Osteoblast (primary cell): ENCODE measurements around the gene KRT13. TPM values are rescaled to one million over a fixed set of nuclear protein-coding genes. Genes with fewer than 3 reads are reported as not detected.
A peak's percentile ranks its signal among the peaks of the same experiment; 100 is the strongest.

Source experiments
- DNase-seq: peaks from one replicate; pipeline ENCODE4 v3.0.0; 2011; ENCODE audit warnings: low spot score, mixed read lengths; ENCODE audit not compliant: insufficient read length; ENCODE audit errors: missing footprints
- H2AFZ ChIP-seq: 2 replicates; pipeline ENCODE4 v1.6.0; 2011; ENCODE audit warnings: mild to moderate bottlenecking, low read length
- H3K27ac ChIP-seq: 2 replicates; pipeline ENCODE4 v1.5.1; 2011; ENCODE audit warnings: mild to moderate bottlenecking, low read depth, low read length, moderate library complexity
- H3K27me3 ChIP-seq: 2 replicates; pipeline ENCODE4 v1.6.0; 2012; ENCODE audit warnings: mild to moderate bottlenecking, control low read depth, inconsistent platforms, low read length, moderate library complexity; ENCODE audit not compliant: insufficient read depth
- H3K36me3 ChIP-seq: 2 replicates; pipeline ENCODE4 v1.5.1; 2011; ENCODE audit warnings: mild to moderate bottlenecking, low read length, control low read depth, moderate library complexity; ENCODE audit not compliant: insufficient read depth
- H3K4me1 ChIP-seq: 2 replicates; pipeline ENCODE4 v1.5.1; 2011; ENCODE audit warnings: mild to moderate bottlenecking, low read length, control low read depth, moderate library complexity; ENCODE audit not compliant: insufficient read depth
- H3K4me2 ChIP-seq: 2 replicates; pipeline ENCODE4 v1.6.0; 2011; ENCODE audit warnings: mild to moderate bottlenecking, low read length; ENCODE audit not compliant: insufficient read depth
- H3K4me3 ChIP-seq: fragments of 200-600 bp; sonication (generic); 3 replicates; pipeline ENCODE4 v1.5.1; 2012; ENCODE audit warnings: mild to moderate bottlenecking, low read length, inconsistent platforms; ENCODE audit not compliant: insufficient read depth
- H3K79me2 ChIP-seq: 2 replicates; pipeline ENCODE4 v1.6.0; 2012; ENCODE audit warnings: mild to moderate bottlenecking, low read length, control low read depth, inconsistent platforms; ENCODE audit not compliant: insufficient read depth
- H3K9me3 ChIP-seq: 2 replicates; pipeline ENCODE4 v1.5.1; 2011; ENCODE audit warnings: low read depth, low read length, control low read depth
- H4K20me1 ChIP-seq: 2 replicates; pipeline ENCODE4 v1.6.0; 2012; ENCODE audit warnings: mild to moderate bottlenecking, low read length, control low read depth; ENCODE audit not compliant: insufficient read depth
- total RNA-seq: library from RNA; depleted of rRNA; stranded (reverse); fragments of >200 nt; gene quantifications from 2 replicates; pipeline ENCODE4 v1.2.3, GENCODE V29; 2012
- TF ChIP-seq, protein P1 (sequence below): IDR thresholded peaks from 2 replicates; pipeline ENCODE4 v1.5.1; 2011; ENCODE audit warnings: mild to moderate bottlenecking, low read depth, low read length, moderate library complexity; ENCODE audit errors: extremely low read depth

KRT13 gene
- not detected in 2 replicates for total RNA-seq

DNA sequence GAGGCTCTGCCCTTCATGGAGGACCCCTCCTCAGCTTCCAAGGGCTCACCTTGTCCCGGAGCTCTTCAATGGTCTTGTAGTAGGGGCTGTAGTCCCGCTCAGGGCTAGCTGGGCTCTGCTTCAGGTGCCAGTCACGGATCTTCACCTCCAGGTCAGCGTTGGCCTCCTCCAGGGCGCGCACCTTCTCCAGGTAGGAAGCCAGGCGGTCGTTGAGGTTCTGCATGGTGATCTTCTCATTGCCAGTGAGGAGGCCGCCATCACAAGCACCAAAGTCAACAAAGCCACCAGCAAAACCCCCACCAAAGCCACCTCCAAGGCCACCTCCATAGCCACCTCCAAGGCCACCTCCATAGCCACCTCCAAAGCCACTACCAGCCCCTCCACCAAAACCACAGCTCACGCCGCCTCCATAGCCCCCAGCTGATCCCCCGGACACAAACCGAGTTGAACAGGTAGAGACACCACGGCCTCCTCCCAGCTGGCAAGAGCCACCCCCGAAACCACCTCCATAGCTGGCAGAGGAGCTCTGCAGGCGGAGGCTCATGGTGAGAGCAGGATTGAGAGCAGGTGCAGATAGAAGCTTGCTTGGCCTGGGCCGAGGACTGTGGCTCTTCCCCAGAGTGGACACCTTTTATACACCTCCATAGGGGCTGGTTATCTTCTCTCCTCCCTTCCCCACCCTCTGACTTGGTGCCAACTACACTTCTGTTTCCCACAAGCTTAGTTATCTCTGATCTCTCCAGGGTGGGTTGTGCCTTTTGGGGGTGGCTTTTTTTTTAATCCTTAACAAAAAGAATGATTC, at the start of gene KRT13:
TSS of gene KRT13 (minus strand) at position 606 of the 802 bp plus-strand sequence. CDS start at position 544, 62 bp downstream.
- Histone ChIP-seq H3K79me2 (no peaks in the 10 kb centered on the region), H3K36me3 (no peaks in the 10 kb centered on the region), H2AFZ (no peak within 1 kb of the TSS), H3K4me1 (peaks cover 11% of the 10 kb centered on the region), H3K4me3 (no peak within 1 kb of the TSS), H3K9me3 (no peaks in the 10 kb centered on the region), H3K27me3 (no peaks in the 10 kb centered on the region), H4K20me1 (no peaks in the 10 kb centered on the region), H3K4me2 (no peak within 1 kb of the TSS), H3K27ac (no peak within 1 kb of the TSS)
- DNase-seq = no peak
- TF ChIP-seq, protein P1, sequence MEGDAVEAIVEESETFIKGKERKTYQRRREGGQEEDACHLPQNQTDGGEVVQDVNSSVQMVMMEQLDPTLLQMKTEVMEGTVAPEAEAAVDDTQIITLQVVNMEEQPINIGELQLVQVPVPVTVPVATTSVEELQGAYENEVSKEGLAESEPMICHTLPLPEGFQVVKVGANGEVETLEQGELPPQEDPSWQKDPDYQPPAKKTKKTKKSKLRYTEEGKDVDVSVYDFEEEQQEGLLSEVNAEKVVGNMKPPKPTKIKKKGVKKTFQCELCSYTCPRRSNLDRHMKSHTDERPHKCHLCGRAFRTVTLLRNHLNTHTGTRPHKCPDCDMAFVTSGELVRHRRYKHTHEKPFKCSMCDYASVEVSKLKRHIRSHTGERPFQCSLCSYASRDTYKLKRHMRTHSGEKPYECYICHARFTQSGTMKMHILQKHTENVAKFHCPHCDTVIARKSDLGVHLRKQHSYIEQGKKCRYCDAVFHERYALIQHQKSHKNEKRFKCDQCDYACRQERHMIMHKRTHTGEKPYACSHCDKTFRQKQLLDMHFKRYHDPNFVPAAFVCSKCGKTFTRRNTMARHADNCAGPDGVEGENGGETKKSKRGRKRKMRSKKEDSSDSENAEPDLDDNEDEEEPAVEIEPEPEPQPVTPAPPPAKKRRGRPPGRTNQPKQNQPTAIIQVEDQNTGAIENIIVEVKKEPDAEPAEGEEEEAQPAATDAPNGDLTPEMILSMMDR = no peak

GRCh38 chr17:41553987-41554680, 48.7 kb upstream of the KRT13 start:
- Histone ChIP-seq H3K4me1 (peaks cover 18% of the 10 kb centered on the region), H3K27ac (no peak overlapping the region), H3K36me3 (no peaks in the 10 kb centered on the region), H2AFZ (no peak overlapping the region), H3K4me3 (no peak overlapping the region), H4K20me1 (no peaks in the 10 kb centered on the region), H3K79me2 (no peaks in the 10 kb centered on the region), H3K4me2 (no peak overlapping the region), H3K27me3 (peaks cover 12% of the 10 kb centered on the region), H3K9me3 (no peaks in the 10 kb centered on the region)
- TF ChIP-seq, protein P1 = no peak
- no peak for DNase-seq

- H3K4me2 ChIP-seq = no peak overlapping the region
- no peaks in the 10 kb centered on the region for H4K20me1 ChIP-seq
- no peaks in the 10 kb centered on the region for H3K36me3 ChIP-seq
- peak; percentile 80 for DNase-seq
- H3K9me3 ChIP-seq = no peaks in the 10 kb centered on the region
- H3K79me2 ChIP-seq = no peaks in the 10 kb centered on the region
- TF ChIP-seq, protein P1 = no peak
- no peak overlapping the region for H2AFZ ChIP-seq
- peaks cover 12% of the 10 kb centered on the region for H3K27me3 ChIP-seq
- H3K4me1 ChIP-seq = peaks cover 28% of the 10 kb centered on the region
- no peak overlapping the region for H3K4me3 ChIP-seq
- no peak overlapping the region for H3K27ac ChIP-seq
Observed at GRCh38 chr17:41553176-41553575, 47.8 kb upstream of the KRT13 start.

DNA sequence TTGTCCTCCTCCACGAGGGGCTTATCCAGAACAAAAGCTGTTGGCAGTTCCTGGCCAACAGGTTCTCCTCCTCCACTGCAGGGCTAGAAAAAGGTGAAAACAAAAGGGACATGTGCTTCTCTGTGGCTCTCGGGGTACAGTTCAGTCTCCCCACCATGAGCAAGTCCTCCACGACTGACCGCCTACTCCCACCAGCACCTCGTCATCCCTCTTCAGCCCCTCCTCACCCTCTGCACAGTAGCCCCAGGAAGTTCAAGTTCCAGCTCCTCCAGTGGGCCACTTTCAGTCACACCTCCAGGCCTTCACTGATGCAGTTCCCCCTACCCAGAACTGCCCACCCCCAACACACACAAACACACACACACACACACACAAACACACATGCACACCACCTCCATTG, 47.0 kb upstream of the KRT13 start:
- Histone ChIP-seq H3K27me3 (peaks cover 12% of the 10 kb centered on the region), H3K27ac (no peak overlapping the region), H3K79me2 (no peaks in the 10 kb centered on the region), H3K4me1 (peaks cover 33% of the 10 kb centered on the region), H3K4me2 (no peak overlapping the region), H3K4me3 (no peak overlapping the region), H4K20me1 (no peaks in the 10 kb centered on the region), H3K36me3 (no peaks in the 10 kb centered on the region), H3K9me3 (no peaks in the 10 kb centered on the region), H2AFZ (no peak overlapping the region)
- peak; percentile 65 for DNase-seq
- TF ChIP-seq, protein P1 = no peak
